GM12878 (cell line): ENCODE measurements around the gene TEX54. TPM values are rescaled to one million over a fixed set of nuclear protein-coding genes. Genes with fewer than 3 reads are reported as not detected.

ENCODE experiments used
- ATF3 ChIP-seq: IDR thresholded peaks from 2 replicates; pipeline ENCODE4 v1.6.1; 2011; ENCODE audit warnings: low read depth, mild to moderate bottlenecking, low read length, moderate library complexity, borderline replicate concordance; ENCODE audit errors: extremely low read depth
- BCL3 ChIP-seq: IDR thresholded peaks from 2 replicates; pipeline ENCODE4 v1.6.1; 2011; ENCODE audit warnings: borderline replicate concordance, low read depth, mild to moderate bottlenecking, moderate library complexity, low read length; ENCODE audit not compliant: insufficient read depth, poor library complexity, severe bottlenecking
- CBFB ChIP-seq: IDR thresholded peaks from 2 replicates; pipeline ENCODE4 v1.6.1; 2016; ENCODE audit warnings: antibody characterized with exemption, low read depth
- EP300 ChIP-seq, 2 experiments: fragments of 150-350 bp in 1 of 2; IDR thresholded peaks; 2 replicates each; pipeline ENCODE4 v1.6.1; 2011 to 2012; ENCODE audit warnings: low read depth in 2 of 2, low read length in 2 of 2, borderline replicate concordance in 1 of 2, improper control_type of control experiment in 1 of 2, inconsistent platforms in 1 of 2; ENCODE audit not compliant: control insufficient read depth in 1 of 2
- ESRRA ChIP-seq: IDR thresholded peaks from 2 replicates; pipeline ENCODE4 v1.6.1; 2012; ENCODE audit warnings: mild to moderate bottlenecking, low read length, improper control_type of control experiment
- GABPA ChIP-seq: IDR thresholded peaks from 2 replicates; pipeline ENCODE4 v1.6.1; 2014; ENCODE audit warnings: antibody characterized with exemption, low read depth, mild to moderate bottlenecking, inconsistent platforms
- HCFC1 ChIP-seq: fragments of 150-350 bp; IDR thresholded peaks from 2 replicates; pipeline ENCODE4 v1.6.1; 2014; ENCODE audit warnings: low read length
- HDAC2 ChIP-seq: fragments of 200-600 bp; sonication (generic); IDR thresholded peaks from 2 replicates; pipeline ENCODE4 v1.6.1; 2017
- IRF5 ChIP-seq: fragments of 450-650 bp; IDR thresholded peaks from 2 replicates; pipeline ENCODE4 v1.6.1; 2017; ENCODE audit warnings: borderline replicate concordance
- MXI1 ChIP-seq: fragments of 150-350 bp; IDR thresholded peaks from 2 replicates; pipeline ENCODE4 v1.6.1; 2011; ENCODE audit warnings: low read depth, mild to moderate bottlenecking, inconsistent platforms, low read length, improper control_type of control experiment
- NR2C1 ChIP-seq: fragments of 450-650 bp; IDR thresholded peaks from 2 replicates; pipeline ENCODE4 v1.6.1; 2017; ENCODE audit warnings: antibody characterized with exemption, mild to moderate bottlenecking, moderate library complexity
- PML ChIP-seq: IDR thresholded peaks from 2 replicates; pipeline ENCODE4 v1.6.1; 2012; ENCODE audit warnings: low read length, inconsistent platforms
- POLR2A ChIP-seq: IDR thresholded peaks from 2 replicates; pipeline ENCODE4 v1.6.1; 2011; ENCODE audit warnings: low read depth, mild to moderate bottlenecking, low read length
- POLR2AphosphoS2 ChIP-seq: IDR thresholded peaks from 2 replicates; pipeline ENCODE4 v1.6.1; 2011; ENCODE audit warnings: low read depth, mild to moderate bottlenecking, low read length, improper control_type of control experiment, moderate library complexity
- POLR2AphosphoS5 ChIP-seq: IDR thresholded peaks from 2 replicates; pipeline ENCODE4 v1.6.1; 2011; ENCODE audit warnings: mild to moderate bottlenecking, low read length, inconsistent platforms
- RFX5 ChIP-seq: IDR thresholded peaks from 2 replicates; pipeline ENCODE4 v1.6.1; 2011; ENCODE audit warnings: low read depth, low read length, improper control_type of control experiment
- SMAD5 ChIP-seq: IDR thresholded peaks from 2 replicates; pipeline ENCODE4 v1.6.1; 2016; ENCODE audit warnings: antibody characterized with exemption, low read depth
- SMARCA5 ChIP-seq: fragments of 450-650 bp; IDR thresholded peaks from 2 replicates; pipeline ENCODE4 v1.6.1; 2017; ENCODE audit warnings: mild to moderate bottlenecking
- SPI1 ChIP-seq: IDR thresholded peaks from 2 replicates; pipeline ENCODE4 v1.6.1; 2011; ENCODE audit warnings: low read depth, mild to moderate bottlenecking, low read length, moderate library complexity, borderline replicate concordance; ENCODE audit not compliant: insufficient read depth
- SRF ChIP-seq, 2 experiments: IDR thresholded peaks; 2 replicates each; pipeline ENCODE4 v1.6.1; 2011; ENCODE audit warnings: low read depth in 2 of 2, low read length in 2 of 2, mild to moderate bottlenecking in 1 of 2, moderate library complexity in 1 of 2
- ZNF207 ChIP-seq: fragments of 450-650 bp; IDR thresholded peaks from 2 replicates; pipeline ENCODE4 v1.6.1; 2014; ENCODE audit warnings: antibody characterized with exemption, mild to moderate bottlenecking, borderline replicate concordance
- polyA plus RNA-seq, 11 experiments: library from polyadenylated mRNA; depleted of rRNA in 4 of 11; unstranded in 6 of 11; stranded (reverse) in 5 of 11; fragments of >200 nt; fragmentation: Nextera tagmentation in 4 of 11; fragmentation: Illumina TruSeq in 1 of 11; extraction: Ambion mirVana in 4 of 11; extraction: Trizol in 1 of 11; gene quantifications; 1 replicate in 1 of 11; 2 replicates in 10 of 11; pipeline versions ENCODE4 v1.2.1 to v1.2.3, GENCODE V29; 2011 to 2016; ENCODE audit warnings: inconsistent platforms in 2 of 11, missing spikeins in 2 of 11, low read depth in 1 of 11
- total RNA-seq, 4 experiments: library from RNA; depleted of rRNA in 3 of 4; stranded (reverse); fragments of >200 nt in 3 of 4; fragmentation: Illumina TruSeq in 1 of 4; extraction: Trizol in 1 of 4; gene quantifications; 2 replicates each; pipeline versions ENCODE4 v1.2.1 to v1.2.3, GENCODE V29; 2013 to 2021
- TF ChIP-seq, protein P1 (sequence below): IDR thresholded peaks from 2 replicates; pipeline ENCODE4 v1.6.1; 2011; ENCODE audit warnings: mild to moderate bottlenecking, low read depth, low read length, moderate library complexity; ENCODE audit not compliant: insufficient replicate concordance
- TF ChIP-seq, protein P2 (sequence below): fragments of 450-650 bp; IDR thresholded peaks from 2 replicates; pipeline ENCODE4 v1.6.1; 2017; ENCODE audit warnings: low read depth, mild to moderate bottlenecking, moderate library complexity

The TEX54 gene
- total and polyA plus RNA-seq, 10 of the 15 experiments (the other 5 are each of a cell fraction or from before 2014, with no cell fraction given): 0.38 to 0.68 (median 0.51) TPM; not detected in 7

- TF ChIP-seq, protein P1, sequence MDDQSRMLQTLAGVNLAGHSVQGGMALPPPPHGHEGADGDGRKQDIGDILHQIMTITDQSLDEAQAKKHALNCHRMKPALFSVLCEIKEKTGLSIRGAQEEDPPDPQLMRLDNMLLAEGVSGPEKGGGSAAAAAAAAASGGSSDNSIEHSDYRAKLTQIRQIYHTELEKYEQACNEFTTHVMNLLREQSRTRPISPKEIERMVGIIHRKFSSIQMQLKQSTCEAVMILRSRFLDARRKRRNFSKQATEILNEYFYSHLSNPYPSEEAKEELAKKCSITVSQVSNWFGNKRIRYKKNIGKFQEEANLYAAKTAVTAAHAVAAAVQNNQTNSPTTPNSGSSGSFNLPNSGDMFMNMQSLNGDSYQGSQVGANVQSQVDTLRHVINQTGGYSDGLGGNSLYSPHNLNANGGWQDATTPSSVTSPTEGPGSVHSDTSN: peak; percentile 98
- TF ChIP-seq EP300 (IDR thresholded peaks at IDR 0.05; ENCODE audit: borderline replicate concordance in 1 of 2, control insufficient read depth in 1 of 2, low read depth in 2 of 2, low read length in 2 of 2): 0 out of 4 replicates have a peak, but pooled peaks of 1 of the 2 experiments have one; percentile 16
- TF ChIP-seq SMAD5: peak; percentile 34; the same call in 1 of the 2 replicates
- no peak; the same call in 1 of the 2 replicates for TF ChIP-seq ZNF207
- TF ChIP-seq SRF (IDR thresholded peaks at IDR 0.05; ENCODE audit: low read depth in 2 of 2, low read length in 2 of 2): no peak
- TF ChIP-seq BCL3: peak; percentile 1
- no peak for TF ChIP-seq MXI1
- 0 out of 2 replicates have a peak, but pooled peaks have one; percentile 41 for TF ChIP-seq ESRRA
- no peak for TF ChIP-seq HDAC2
- TF ChIP-seq RFX5: peak; percentile 65; the same call in 1 of the 2 replicates
- TF ChIP-seq, protein P2, sequence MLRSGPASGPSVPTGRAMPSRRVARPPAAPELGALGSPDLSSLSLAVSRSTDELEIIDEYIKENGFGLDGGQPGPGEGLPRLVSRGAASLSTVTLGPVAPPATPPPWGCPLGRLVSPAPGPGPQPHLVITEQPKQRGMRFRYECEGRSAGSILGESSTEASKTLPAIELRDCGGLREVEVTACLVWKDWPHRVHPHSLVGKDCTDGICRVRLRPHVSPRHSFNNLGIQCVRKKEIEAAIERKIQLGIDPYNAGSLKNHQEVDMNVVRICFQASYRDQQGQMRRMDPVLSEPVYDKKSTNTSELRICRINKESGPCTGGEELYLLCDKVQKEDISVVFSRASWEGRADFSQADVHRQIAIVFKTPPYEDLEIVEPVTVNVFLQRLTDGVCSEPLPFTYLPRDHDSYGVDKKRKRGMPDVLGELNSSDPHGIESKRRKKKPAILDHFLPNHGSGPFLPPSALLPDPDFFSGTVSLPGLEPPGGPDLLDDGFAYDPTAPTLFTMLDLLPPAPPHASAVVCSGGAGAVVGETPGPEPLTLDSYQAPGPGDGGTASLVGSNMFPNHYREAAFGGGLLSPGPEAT: peak; percentile 96
- TF ChIP-seq ATF3: no peak
- peak; percentile 87 for TF ChIP-seq POLR2AphosphoS5
- peak; percentile 59 for TF ChIP-seq NR2C1
- TF ChIP-seq SPI1: peak; percentile 64
- peak; percentile 95 for TF ChIP-seq GABPA
- peak; percentile 88 for TF ChIP-seq POLR2A
- TF ChIP-seq POLR2AphosphoS2: peak; percentile 92; the same call in 1 of the 2 replicates
- peak; percentile 64; the same call in 1 of the 2 replicates for TF ChIP-seq PML
- TF ChIP-seq CBFB: peak; percentile 71
- TF ChIP-seq HCFC1: peak; percentile 11; the same call in 1 of the 2 replicates
- TF ChIP-seq IRF5: no peak
- peak; percentile 80 for TF ChIP-seq SMARCA5
Observed at GRCh38 chr11:62831520-62832335, 913 bp downstream of the TEX54 start, which contains the start of gene STX5 (continued).
